K562 (cell line): ENCODE results near the gene IP6K2. TPM values are rescaled to one million over a fixed set of nuclear protein-coding genes. Genes with fewer than 3 reads are reported as not detected.

Experiments used
- ASH1L ChIP-seq: fragments of 450-650 bp; IDR thresholded peaks from 2 replicates; pipeline ENCODE4 v1.6.1; 2018; ENCODE audit warnings: borderline replicate concordance, mild to moderate bottlenecking, low read depth; ENCODE audit not compliant: partially characterized antibody
- BACH1 ChIP-seq: fragments of 200-800 bp; sonication (Bioruptor generic); IDR thresholded peaks from 2 replicates; pipeline ENCODE4 v1.6.1; 2016; ENCODE audit warnings: missing genetic modification characterization, missing compliant biosample characterization
- CBX1 ChIP-seq: sonication (generic); IDR thresholded peaks from 2 replicates; pipeline ENCODE4 v1.6.1; 2016; ENCODE audit warnings: antibody characterized with exemption, low read depth, mild to moderate bottlenecking
- CBX2 ChIP-seq: fragments of 200-600 bp; sonication (generic); IDR thresholded peaks from one replicate; pipeline ENCODE4 v1.6.1; 2012; ENCODE audit warnings: mild to moderate bottlenecking, low read length, inconsistent platforms; ENCODE audit not compliant: insufficient read depth, poor library complexity, severe bottlenecking
- CBX8 ChIP-seq: fragments of 200-600 bp; sonication (generic); IDR thresholded peaks from 2 replicates; pipeline ENCODE4 v1.6.1; 2012; ENCODE audit warnings: borderline replicate concordance, mixed run types, low read depth, mild to moderate bottlenecking, moderate library complexity, mixed read lengths, low read length, control low read depth, inconsistent platforms; ENCODE audit not compliant: poor library complexity, severe bottlenecking; ENCODE audit errors: extremely low read depth
- CTBP1 ChIP-seq: fragments of 450-650 bp; IDR thresholded peaks from 2 replicates; pipeline ENCODE4 v1.6.1; 2016; ENCODE audit warnings: borderline replicate concordance
- CXXC5 ChIP-seq: fragments of 250-450 bp; sonication (Bioruptor Pico); IDR thresholded peaks from 2 replicates; pipeline ENCODE4 v1.8.0; 2022; ENCODE audit warnings: inconsistent platforms, mild to moderate bottlenecking, moderate library complexity
- EHMT2 ChIP-seq: fragments of 450-650 bp; IDR thresholded peaks from 2 replicates; pipeline ENCODE4 v1.6.1; 2018; ENCODE audit warnings: antibody characterized with exemption
- HDAC1 ChIP-seq, 2 experiments: fragments of 450-650 bp; IDR thresholded peaks; 2 replicates each; pipeline ENCODE4 v1.6.1; 2016 to 2017; ENCODE audit warnings: inconsistent platforms in 1 of 2, mild to moderate bottlenecking in 1 of 2, moderate library complexity in 1 of 2
- JUN ChIP-seq, 2 experiments: sonication (generic) in 1 of 2; formaldehyde crosslinking in 1 of 2; IDR thresholded peaks; 2 replicates each; pipeline versions ENCODE4 v1.6.1 to v1.8.0; 2012 to 2022; ENCODE audit warnings: borderline replicate concordance in 2 of 2, mild to moderate bottlenecking in 2 of 2, improper control_type of control experiment in 1 of 2, low read depth in 1 of 2, low read length in 1 of 2, missing genetic modification reagents in 1 of 2
- LARP7 ChIP-seq: fragments of 450-650 bp; IDR thresholded peaks from 2 replicates; pipeline ENCODE4 v1.6.1; 2016
- MAFG ChIP-seq: fragments of 450-650 bp; conservative IDR thresholded peaks from 2 replicates; pipeline ENCODE4 v1.6.1; 2016; ENCODE audit warnings: missing genetic modification characterization, missing compliant biosample characterization
- NBN ChIP-seq: fragments of 450-650 bp; IDR thresholded peaks from 2 replicates; pipeline ENCODE4 v1.6.1; 2016; ENCODE audit warnings: low read depth, mild to moderate bottlenecking
- NFE2L1 ChIP-seq: fragments of 450-650 bp; IDR thresholded peaks from 2 replicates; pipeline ENCODE4 v1.6.1; 2016; ENCODE audit warnings: missing genetic modification characterization, low read depth, mild to moderate bottlenecking, missing compliant biosample characterization, moderate library complexity, borderline replicate concordance
- RBM22 ChIP-seq: fragments of 200-400 bp; formaldehyde crosslinking; IDR thresholded peaks from 2 replicates; pipeline ENCODE4 v1.6.1; 2018; ENCODE audit warnings: low read length, low read depth; ENCODE audit not compliant: poor library complexity, severe bottlenecking
- STAT5A ChIP-seq: IDR thresholded peaks from 2 replicates; pipeline ENCODE4 v1.6.1; 2012; ENCODE audit warnings: low read length, inconsistent platforms, borderline replicate concordance
- TCF7 ChIP-seq: sonication (generic); IDR thresholded peaks from 2 replicates; pipeline ENCODE4 v1.6.1; 2016; ENCODE audit warnings: antibody characterized with exemption, borderline replicate concordance
- U2AF2 ChIP-seq: fragments of 200-400 bp; formaldehyde crosslinking; optimal IDR thresholded peaks from 2 replicates; pipeline ENCODE3; 2017; ENCODE audit warnings: low read depth, mild to moderate bottlenecking, low read length
- ZNF143 ChIP-seq: sonication (generic); formaldehyde crosslinking; IDR thresholded peaks from 2 replicates; pipeline ENCODE4 v1.9.0; 2022; ENCODE audit warnings: mild to moderate bottlenecking, missing genetic modification reagents
- ZNF239 ChIP-seq: fragments of 250-450 bp; sonication (Bioruptor Pico); IDR thresholded peaks from 2 replicates; pipeline ENCODE4 v1.4.0; 2020; ENCODE audit warnings: mild to moderate bottlenecking
- ZNF3 ChIP-seq: fragments of 250-450 bp; sonication (Bioruptor Pico); IDR thresholded peaks from 2 replicates; pipeline ENCODE4 v1.5.0; 2021; ENCODE audit warnings: mild to moderate bottlenecking, moderate library complexity
- ZNF589 ChIP-seq: fragments of 200-800 bp; sonication (Bioruptor generic); IDR thresholded peaks from 2 replicates; pipeline ENCODE4 v1.6.1; 2016; ENCODE audit warnings: low read depth, missing genetic modification characterization, missing compliant biosample characterization
- ZNF707 ChIP-seq: fragments of 250-450 bp; sonication (Bioruptor Pico); conservative IDR thresholded peaks from 2 replicates; pipeline ENCODE4 v1.8.0; 2022; ENCODE audit warnings: inconsistent platforms, mild to moderate bottlenecking, moderate library complexity
- ZNF766 ChIP-seq: fragments of 200-800 bp; sonication (Bioruptor generic); conservative IDR thresholded peaks from 2 replicates; pipeline ENCODE4 v1.6.1; 2016; ENCODE audit warnings: missing genetic modification characterization, missing compliant biosample characterization
- polyA plus RNA-seq, 8 experiments: library from polyadenylated mRNA; depleted of rRNA in 4 of 8; stranded (reverse) in 5 of 8; unstranded in 3 of 8; fragments of >200 nt; fragmentation: Nextera tagmentation in 2 of 8; fragmentation: Illumina TruSeq in 1 of 8; extraction: Ambion mirVana in 2 of 8; extraction: Trizol in 1 of 8; gene quantifications; 2 replicates each; pipeline versions ENCODE4 v1.2.1 to v1.2.3, GENCODE V29; 2011 to 2014; ENCODE audit warnings: inconsistent platforms in 1 of 8, missing spikeins in 1 of 8
- total RNA-seq, 7 experiments: library from RNA; depleted of rRNA in 6 of 7; stranded (reverse); fragments of >200 nt in 6 of 7; fragmentation: Illumina TruSeq in 2 of 7; extraction: Trizol in 2 of 7; gene quantifications; 2 replicates each; pipeline versions ENCODE4 v1.2.1 to v1.2.3, GENCODE V29; 2011 to 2021; ENCODE audit warnings: low replicate concordance in 1 of 7
- TF ChIP-seq, protein P1 (sequence below), 2 experiments: fragments of 200-800 bp in 1 of 2; sonication (Bioruptor generic) in 1 of 2; sonication (generic) in 1 of 2; formaldehyde crosslinking in 1 of 2; IDR thresholded peaks in 1 of 2; conservative IDR thresholded peaks in 1 of 2; 2 replicates each; pipeline versions ENCODE4 v1.5.0 to v1.6.1; 2016 to 2020; ENCODE audit warnings: missing compliant biosample characterization in 1 of 2, missing genetic modification characterization in 1 of 2, missing genetic modification reagents in 1 of 2
- TF ChIP-seq, protein P2 (sequence below): IDR thresholded peaks from 2 replicates; pipeline ENCODE4 v1.6.1; 2012; ENCODE audit warnings: low read depth, low read length, improper control_type of control experiment, borderline replicate concordance

IP6K2 gene
- total and polyA plus RNA-seq, 9 of the 15 experiments (the other 6 are each of a cell fraction or from before 2014, with no cell fraction given) = 19.6 to 78.1 (median 48.0) TPM

DNA sequence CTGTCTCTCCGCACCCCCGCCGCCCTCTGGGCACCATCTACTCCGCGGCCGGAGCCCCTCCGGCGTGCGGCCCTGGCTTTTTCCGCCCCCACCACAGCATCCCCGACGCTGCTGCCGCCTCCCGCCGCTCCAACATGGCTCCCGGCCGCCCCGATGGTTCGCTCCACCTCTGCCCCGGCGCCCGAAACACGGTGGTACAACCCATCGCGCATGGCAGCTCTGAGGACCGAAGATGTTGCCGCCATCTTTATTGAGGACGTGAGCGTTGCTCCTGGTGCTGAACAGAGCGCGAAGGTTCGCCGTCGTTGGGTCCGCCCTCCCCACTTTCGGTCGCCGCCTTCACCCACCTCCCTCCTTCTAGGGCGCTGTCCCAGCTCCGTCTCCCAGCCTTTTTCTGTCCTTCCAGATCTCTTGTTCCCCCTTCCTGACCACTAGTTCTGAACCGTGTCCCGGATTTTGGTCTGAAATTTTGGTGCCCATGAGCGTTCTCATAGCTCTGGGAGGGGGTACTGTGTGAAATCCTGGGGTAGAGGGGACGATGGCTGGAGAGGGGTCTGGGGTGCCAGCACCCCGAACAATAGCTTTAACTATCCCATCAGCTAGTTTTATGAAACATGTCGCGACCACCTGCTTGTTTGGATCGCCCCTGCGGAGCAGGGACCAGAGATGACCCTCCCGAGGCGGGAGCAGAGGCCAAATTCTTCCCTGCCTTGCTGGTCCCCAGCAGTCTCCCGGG is 54.1 kb downstream of the IP6K2 start, which contains the start of gene CELSR3 (continued):
- TF ChIP-seq, protein P1, sequence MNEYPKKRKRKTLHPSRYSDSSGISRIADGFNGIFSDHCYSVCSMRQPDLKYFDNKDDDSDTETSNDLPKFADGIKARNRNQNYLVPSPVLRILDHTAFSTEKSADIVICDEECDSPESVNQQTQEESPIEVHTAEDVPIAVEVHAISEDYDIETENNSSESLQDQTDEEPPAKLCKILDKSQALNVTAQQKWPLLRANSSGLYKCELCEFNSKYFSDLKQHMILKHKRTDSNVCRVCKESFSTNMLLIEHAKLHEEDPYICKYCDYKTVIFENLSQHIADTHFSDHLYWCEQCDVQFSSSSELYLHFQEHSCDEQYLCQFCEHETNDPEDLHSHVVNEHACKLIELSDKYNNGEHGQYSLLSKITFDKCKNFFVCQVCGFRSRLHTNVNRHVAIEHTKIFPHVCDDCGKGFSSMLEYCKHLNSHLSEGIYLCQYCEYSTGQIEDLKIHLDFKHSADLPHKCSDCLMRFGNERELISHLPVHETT (CRISPR knock-in tag; conservative IDR thresholded peaks at IDR 0.05 in 1 of 2, IDR thresholded peaks at IDR 0.05 in 1 of 2) = no peak; a peak in 1 of 4 replicates
- TF ChIP-seq ZNF143 (CRISPR knock-in tag) (no peak), CBX1 (no peak), NBN (no peak), BACH1 (tag) (no peak), CXXC5 (CRISPR knock-in tag) (peak; percentile 7; the same call in 1 of the 2 replicates), HDAC1 (IDR thresholded peaks at IDR 0.05) (no peak), STAT5A (no peak), CBX8 (no peak), ZNF707 (CRISPR knock-in tag) (no peak), RBM22 (no peak), ZNF239 (CRISPR knock-in tag) (no peak), ZNF766 (0 out of 2 replicates have a peak, but pooled peaks have one; percentile 9), U2AF2 (no peak), ASH1L (no peak), JUN (IDR thresholded peaks at IDR 0.05; ENCODE audit: borderline replicate concordance, low read depth, low read length) (no peak), JUN (CRISPR knock-in tag; IDR thresholded peaks at IDR 0.05; ENCODE audit: borderline replicate concordance) (no peak), MAFG (tag) (no peak), LARP7 (no peak), CBX2 (no peak), EHMT2 (peak; percentile 63), CTBP1 (no peak), ZNF589 (no peak), TCF7 (no peak), ZNF3 (CRISPR knock-in tag) (no peak), NFE2L1 (no peak)
- TF ChIP-seq, protein P2, sequence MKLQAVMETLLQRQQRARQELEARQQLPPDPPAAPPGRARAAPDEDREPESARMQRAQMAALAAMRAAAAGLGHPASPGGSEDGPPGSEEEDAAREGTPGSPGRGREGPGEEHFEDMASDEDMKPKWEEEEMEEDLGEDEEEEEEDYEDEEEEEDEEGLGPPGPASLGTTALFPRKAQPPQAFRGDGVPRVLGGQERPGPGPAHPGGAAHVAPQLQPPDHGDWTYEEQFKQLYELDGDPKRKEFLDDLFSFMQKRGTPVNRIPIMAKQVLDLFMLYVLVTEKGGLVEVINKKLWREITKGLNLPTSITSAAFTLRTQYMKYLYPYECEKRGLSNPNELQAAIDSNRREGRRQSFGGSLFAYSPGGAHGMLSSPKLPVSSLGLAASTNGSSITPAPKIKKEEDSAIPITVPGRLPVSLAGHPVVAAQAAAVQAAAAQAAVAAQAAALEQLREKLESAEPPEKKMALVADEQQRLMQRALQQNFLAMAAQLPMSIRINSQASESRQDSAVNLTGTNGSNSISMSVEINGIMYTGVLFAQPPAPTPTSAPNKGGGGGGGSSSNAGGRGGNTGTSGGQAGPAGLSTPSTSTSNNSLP = no peak
